GM21528 (cell line): ENCODE measurements around the gene KCNG2.

ENCODE experiments used
- ATAC-seq: cut with Tn5 transposase; IDR thresholded peaks from one replicate; pipeline ENCODE4 v1.9.1; 2021; ENCODE audit warnings: mild to moderate bottlenecking, moderate library complexity; ENCODE audit not compliant: unreplicated experiment, low FRiP score

KCNG2 gene

GRCh38 chr18:79784071-79784913, 13.4 kb upstream of the KCNG2 start:
- no peak for ATAC-seq

- ATAC-seq: no peak
Measured at GRCh38 chr18:79784965-79785770, 12.6 kb upstream of the KCNG2 start.

- no peak for ATAC-seq
Measured at GRCh38 chr18:79785831-79786230, 11.9 kb upstream of the KCNG2 start.

- ATAC-seq: no peak
Measured at GRCh38 chr18:79786304-79786703, 11.4 kb upstream of the KCNG2 start.

GRCh38 chr18:79786786-79787526, 10.8 kb upstream of the KCNG2 start:
- ATAC-seq: no peak

- ATAC-seq: no peak
Measured at GRCh38 chr18:79787527-79787864, 10.2 kb upstream of the KCNG2 start.

- ATAC-seq: no peak
Measured at GRCh38 chr18:79787865-79788733, 9.6 kb upstream of the KCNG2 start.

GRCh38 chr18:79788734-79789085, 9.0 kb upstream of the KCNG2 start:
- ATAC-seq: no peak

- ATAC-seq: no peak
Measured at GRCh38 chr18:79789091-79789891, 8.4 kb upstream of the KCNG2 start.

GRCh38 chr18:79789901-79790890, 7.5 kb upstream of the KCNG2 start:
- ATAC-seq: no peak

- ATAC-seq: no peak
Measured at GRCh38 chr18:79790996-79791972, 6.5 kb upstream of the KCNG2 start.

GRCh38 chr18:79792096-79792987, 5.4 kb upstream of the KCNG2 start:
- ATAC-seq: no peak

GRCh38 chr18:79792988-79793355, 4.8 kb upstream of the KCNG2 start:
- ATAC-seq: no peak

GRCh38 chr18:79794846-79795245, 2.9 kb upstream of the KCNG2 start:
- no peak for ATAC-seq

- no peak for ATAC-seq
Measured at GRCh38 chr18:79795446-79795845, 2.3 kb upstream of the KCNG2 start.

GRCh38 chr18:79796016-79796415, 1.7 kb upstream of the KCNG2 start:
- no peak for ATAC-seq
